HG02870 (cell line): ENCODE results near the gene SNX8.

Experiments used
- ATAC-seq: cut with Tn5 transposase; IDR thresholded peaks from one replicate; pipeline ENCODE4 v1.9.1; 2021; ENCODE audit warnings: mild to moderate bottlenecking, moderate library complexity; ENCODE audit not compliant: unreplicated experiment

The SNX8 gene

GRCh38 chr7:2248984-2249694, 65.1 kb downstream of the SNX8 start:
- ATAC-seq, result no peak

- ATAC-seq, result no peak
Observed at GRCh38 chr7:2247141-2247995, 66.9 kb downstream of the SNX8 start.

- ATAC-seq, result no peak
Observed at GRCh38 chr7:2245883-2246675, 68.2 kb downstream of the SNX8 start.

GRCh38 chr7:2244404-2244995, 69.7 kb downstream of the SNX8 start:
- no peak for ATAC-seq

GRCh38 chr7:2243458-2243857, 70.8 kb downstream of the SNX8 start:
- no peak for ATAC-seq

- ATAC-seq, result no peak
Observed at GRCh38 chr7:2242541-2243429, 71.5 kb downstream of the SNX8 start.

- peak; percentile 57 for ATAC-seq
Observed at GRCh38 chr7:2241580-2242540, 72.4 kb downstream of the SNX8 start, which contains the start of the genes MRM2 and NUDT1. Gene MRM2, minus strand, starts transcription at chr7:2242205. Its CDS starts 36 bp downstream, at chr7:2242169. Gene NUDT1, plus strand, starts transcription at chr7:2242226. Its CDS starts 2,349 bp downstream, at chr7:2244575.

- ATAC-seq, result no peak
Observed at GRCh38 chr7:2239242-2239641, 75.0 kb downstream of the SNX8 start.

- ATAC-seq, result peak; percentile 70
Observed at GRCh38 chr7:2237109-2237602, 77.1 kb downstream of the SNX8 start.

- no peak for ATAC-seq
Observed at GRCh38 chr7:2233926-2234325, 80.3 kb downstream of the SNX8 start.

- peak; percentile 56 for ATAC-seq
Observed at GRCh38 chr7:2232766-2233520, 81.3 kb downstream of the SNX8 start, which contains the start of gene MAD1L1. Gene MAD1L1, minus strand, starts transcription at chr7:2232945. Its CDS starts 2,812 bp downstream, at chr7:2230133.

- ATAC-seq, result peak; percentile 27
Observed at GRCh38 chr7:2231992-2232765, 82.1 kb downstream of the SNX8 start.

GRCh38 chr7:2230882-2231281, 83.4 kb downstream of the SNX8 start:
- ATAC-seq, result no peak

GRCh38 chr7:2230226-2230625, 84.0 kb downstream of the SNX8 start:
- ATAC-seq, result no peak

- no peak for ATAC-seq
Observed at GRCh38 chr7:2229467-2229866, 84.8 kb downstream of the SNX8 start.

GRCh38 chr7:2228921-2229320, 85.3 kb downstream of the SNX8 start:
- no peak for ATAC-seq

- no peak for ATAC-seq
Observed at GRCh38 chr7:2227699-2228098, 86.5 kb downstream of the SNX8 start.
